ENCODE measurements around the gene NACC2. TPM values are rescaled to one million over a fixed set of nuclear protein-coding genes. Genes with fewer than 3 reads are reported as not detected.

NACC2 gene
- total RNA-seq, 4 donors from 2014 or later = 22.2 to 64.3 (median 26.5) TPM

- DNase-seq = no peak
- in situ Hi-C loops (cut with MboI; ENCODE audit: low pct_ligation_motif_present in 1 of 4, low pct_unique_long_range_greater_than_20kb in 1 of 4, low sequenced_read_pairs in 3 of 4) = no loop called here
- intact Hi-C loops (cut with DNase I; ENCODE audit: low total_unique reads) = no loop called here
- no peak overlapping the region for H3K4me3 ChIP-seq
- H3K4me1 ChIP-seq = peaks cover 0 to 9% (median 0%) of the 10 kb centered on the region in 4 donors
- 68 to 90% methylated on average over 7 to 10 of the region's 10 CpGs for WGBS, 2 donors (ENCODE audit: low coverage in 1 of 2)
- H3K27ac ChIP-seq = no peak overlapping the region
- TF ChIP-seq POLR2A (IDR thresholded peaks at IDR 0.05) (no peak), POLR2AphosphoS5 (IDR thresholded peaks at IDR 0.05) (no peak), CTCF (IDR thresholded peaks at IDR 0.05) (no peak), EP300 (IDR thresholded peaks at IDR 0.05; ENCODE audit: low read depth) (no peak)
- H3K36me3 ChIP-seq = no peaks in the 10 kb centered on the region
- peaks cover 24% of the 10 kb centered on the region for H3K27me3 ChIP-seq
- H3K9me3 ChIP-seq = no peaks in the 10 kb centered on the region
These were observed 119.3 kb downstream of the NACC2 start for GRCh38 chr9:135975834-135976233.

GRCh38 chr9:135974220-135974573 lies 120.9 kb downstream of the NACC2 start:
- no peak for DNase-seq
- WGBS, 2 donors (ENCODE audit: low coverage in 1 of 2) = 61% methylated on average over 10 of the region's 10 CpGs; no CpG with 5 or more reads in 1 of the 2 donors

GRCh38 chr9:135973277-135974219 lies 121.5 kb downstream of the NACC2 start:
- intact Hi-C loops (cut with DNase I; ENCODE audit: low total_unique reads) = no loop called here
- DNase-seq = no peak
- in situ Hi-C loops (cut with MboI; ENCODE audit: low pct_ligation_motif_present in 1 of 4, low pct_unique_long_range_greater_than_20kb in 1 of 4, low sequenced_read_pairs in 3 of 4) = no loop called here
- Histone ChIP-seq H3K4me3 (no peak overlapping the region), H3K9me3 (no peaks in the 10 kb centered on the region), H3K36me3 (no peaks in the 10 kb centered on the region), H3K4me1 (peaks cover 0 to 4% (median 0%) of the 10 kb centered on the region in 4 donors), H3K27ac (no peak overlapping the region), H3K27me3 (peaks cover 11% of the 10 kb centered on the region)
- 45 to 94% methylated on average over 3 to 23 of the region's 23 CpGs for WGBS, 2 donors (ENCODE audit: low coverage in 1 of 2)
- TF ChIP-seq POLR2A (IDR thresholded peaks at IDR 0.05) (no peak), POLR2AphosphoS5 (IDR thresholded peaks at IDR 0.05) (no peak), EP300 (IDR thresholded peaks at IDR 0.05; ENCODE audit: low read depth) (no peak)

More at GRCh38 chr9:135974220-135974573, 120.9 kb downstream of the NACC2 start:
- peaks cover 0 to 7% (median 0%) of the 10 kb centered on the region in 4 donors for H3K4me1 ChIP-seq
- in situ Hi-C loops (cut with MboI; ENCODE audit: low pct_ligation_motif_present in 1 of 4, low pct_unique_long_range_greater_than_20kb in 1 of 4, low sequenced_read_pairs in 3 of 4) = no loop called here
- H3K36me3 ChIP-seq = no peaks in the 10 kb centered on the region
- TF ChIP-seq CTCF (IDR thresholded peaks at IDR 0.05) = no peak
- no peak for TF ChIP-seq POLR2AphosphoS5 (IDR thresholded peaks at IDR 0.05)
- TF ChIP-seq EP300 (IDR thresholded peaks at IDR 0.05; ENCODE audit: low read depth) = no peak
- no peak for TF ChIP-seq POLR2A (IDR thresholded peaks at IDR 0.05)
- no peak overlapping the region for H3K27ac ChIP-seq
- intact Hi-C loops (cut with DNase I; ENCODE audit: low total_unique reads) = no loop called here
- H3K27me3 ChIP-seq = peaks cover 17% of the 10 kb centered on the region
- H3K4me3 ChIP-seq = no peak overlapping the region
- H3K9me3 ChIP-seq = no peaks in the 10 kb centered on the region

GRCh38 chr9:135971892-135972291 lies 123.2 kb downstream of the NACC2 start:
- Histone ChIP-seq H3K9me3 (no peaks in the 10 kb centered on the region), H3K36me3 (no peaks in the 10 kb centered on the region), H3K4me3 (no peak overlapping the region), H3K4me1 (peaks cover 0 to 4% (median 2%) of the 10 kb centered on the region in 4 donors), H3K27ac (no peak overlapping the region), H3K27me3 (peaks cover 4% of the 10 kb centered on the region)
- TF ChIP-seq POLR2A (IDR thresholded peaks at IDR 0.05) (no peak), POLR2AphosphoS5 (IDR thresholded peaks at IDR 0.05) (peak in 1 of 3 donors; percentile 53)
- peak; percentile 87 for DNase-seq
- WGBS, 2 donors (ENCODE audit: low coverage in 1 of 2) = 28 to 43% methylated on average over 5 to 13 of the region's 13 CpGs
- in situ Hi-C loops (cut with MboI; ENCODE audit: low pct_ligation_motif_present in 1 of 4, low pct_unique_long_range_greater_than_20kb in 1 of 4, low sequenced_read_pairs in 3 of 4) (no loop called here), intact Hi-C loops (cut with DNase I; ENCODE audit: low total_unique reads) (no loop called here)

- Histone ChIP-seq H3K27ac (no peak overlapping the region), H3K27me3 (no peaks in the 10 kb centered on the region), H3K36me3 (no peaks in the 10 kb centered on the region), H3K4me1 (peaks cover 0 to 4% (median 1%) of the 10 kb centered on the region in 4 donors), H3K4me3 (no peak overlapping the region), H3K9me3 (no peaks in the 10 kb centered on the region)
- in situ Hi-C loops (cut with MboI; ENCODE audit: low pct_ligation_motif_present in 1 of 4, low pct_unique_long_range_greater_than_20kb in 1 of 4, low sequenced_read_pairs in 3 of 4) (no loop called here), intact Hi-C loops (cut with DNase I; ENCODE audit: low total_unique reads) (no loop called here)
- TF ChIP-seq POLR2AphosphoS5 (IDR thresholded peaks at IDR 0.05) = no peak
- no peak for TF ChIP-seq POLR2A (IDR thresholded peaks at IDR 0.05)
- no peak for TF ChIP-seq EP300 (IDR thresholded peaks at IDR 0.05; ENCODE audit: low read depth)
- no peak for TF ChIP-seq CTCF (IDR thresholded peaks at IDR 0.05)
- DNase-seq = no peak
- WGBS, 2 donors (ENCODE audit: low coverage in 1 of 2) = 73 to 80% methylated on average over 3 to 14 of the region's 18 CpGs
These were observed 123.8 kb downstream of the NACC2 start for GRCh38 chr9:135971111-135971766.
